Epithelial cell of umbilical artery (primary cell): ENCODE results near the gene CD200. TPM values are rescaled to one million over a fixed set of nuclear protein-coding genes. Genes with fewer than 3 reads are reported as not detected.

Experiments
- total RNA-seq: library from RNA; depleted of rRNA; stranded (reverse); fragments of >200 nt; gene quantifications from 2 replicates; pipeline ENCODE4 v1.2.3, GENCODE V29; 2014

The CD200 gene, protein sequence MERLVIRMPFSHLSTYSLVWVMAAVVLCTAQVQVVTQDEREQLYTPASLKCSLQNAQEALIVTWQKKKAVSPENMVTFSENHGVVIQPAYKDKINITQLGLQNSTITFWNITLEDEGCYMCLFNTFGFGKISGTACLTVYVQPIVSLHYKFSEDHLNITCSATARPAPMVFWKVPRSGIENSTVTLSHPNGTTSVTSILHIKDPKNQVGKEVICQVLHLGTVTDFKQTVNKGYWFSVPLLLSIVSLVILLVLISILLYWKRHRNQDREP
- total RNA-seq, result 0.30 and 1.6 TPM in 2 replicates

DNA sequence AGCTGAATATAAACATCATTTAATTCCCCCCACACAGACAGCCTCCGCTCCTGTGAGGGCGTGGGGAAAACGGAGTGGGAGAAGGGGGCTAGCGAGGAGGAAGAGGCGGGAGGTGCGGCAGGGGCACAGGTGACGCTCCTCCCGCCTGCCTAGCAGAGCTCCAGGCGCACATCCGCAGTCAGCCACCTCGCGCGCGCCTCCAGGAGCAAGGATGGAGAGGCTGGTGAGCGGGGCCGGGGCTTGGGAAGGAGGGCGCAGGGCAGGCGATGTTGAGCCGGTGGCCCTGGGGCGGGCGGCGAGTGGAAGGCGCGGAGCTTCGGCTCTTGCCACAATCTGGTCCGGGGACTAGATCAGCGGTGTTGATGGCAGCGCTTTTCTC, at the start of gene CD200:
CD200 (plus strand) TSS at position 155 of the 379 bp plus-strand sequence; CDS start at position 212, 57 bp downstream.

GRCh38 chr3:112293368-112294321, 39.3 kb upstream of the CD200 start, which contains the start of gene SLC9C1:
Gene SLC9C1, minus strand, starts transcription at chr3:112294216. Its CDS starts 7,425 bp downstream, at chr3:112286791.

Other genes starting within 250 kb of the CD200 start
- gene C3orf52, start 246.8 kb upstream of the CD200 start, total RNA-seq, result 4.2 and 4.6 TPM in 2 replicates
- gene GCSAM, start 199.9 kb upstream of the CD200 start, total RNA-seq, result not detected in 2 replicates
- gene SLC9C1, start 38.9 kb upstream of the CD200 start, total RNA-seq, result not detected in 2 replicates
- gene BTLA, start 166.3 kb downstream of the CD200 start, total RNA-seq, result not detected in 2 replicates
- gene ATG3, start 228.8 kb downstream of the CD200 start, total RNA-seq, result 90.0 and 98.9 TPM in 2 replicates
- 17.5 and 24.0 TPM in 2 replicates for gene SLC35A5, start 228.9 kb downstream of the CD200 start, total RNA-seq